Head of caudate nucleus (tissue), 42 donors: ENCODE data around the gene THSD4.

Experiments
- DNase-seq, 42 donors: peaks; one replicate each; pipeline versions ENCODE4 v3.0.0 to v3.0.0-alpha.2; 2020 to 2021; ENCODE audit warnings: mixed read lengths in 7 of 42
- intact Hi-C: fragments of 100-400 bp; cut with DNase I; formaldehyde crosslinking; loops from one replicate; pipeline ENCODE4 v1.15.0; 2022

Gene THSD4

DNA sequence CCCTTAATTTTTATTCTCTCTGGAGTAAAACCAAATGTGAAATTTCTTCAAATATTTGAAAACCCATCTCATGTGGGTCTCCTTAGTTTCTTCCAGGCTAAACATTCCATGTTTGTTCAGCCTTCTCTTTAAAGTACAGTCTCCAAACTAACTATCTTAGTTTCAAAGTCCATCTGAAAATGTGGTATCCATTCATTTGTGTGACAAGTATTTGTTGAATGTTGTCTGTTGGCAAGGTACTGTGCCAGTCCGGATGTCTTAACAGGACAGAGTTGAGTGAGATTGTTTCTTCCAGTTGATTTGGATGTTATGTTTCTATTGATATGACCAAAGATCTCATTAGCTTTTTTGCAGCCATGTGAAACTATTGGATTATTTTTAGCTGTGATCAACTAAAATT, 347.4 kb downstream of the THSD4 start:
- intact Hi-C loops, result no loop called here
- no peak for DNase-seq

- intact Hi-C loops, result no loop called here
- DNase-seq, result no peak
Measured at GRCh38 chr15:71463156-71463665, 347.9 kb downstream of the THSD4 start.

- DNase-seq, result peak in 10 of 42 donors; percentile 11 to 68 (median 34)
- intact Hi-C loops, result no loop called here
Measured at GRCh38 chr15:71465131-71465955, 350.1 kb downstream of the THSD4 start.

DNA sequence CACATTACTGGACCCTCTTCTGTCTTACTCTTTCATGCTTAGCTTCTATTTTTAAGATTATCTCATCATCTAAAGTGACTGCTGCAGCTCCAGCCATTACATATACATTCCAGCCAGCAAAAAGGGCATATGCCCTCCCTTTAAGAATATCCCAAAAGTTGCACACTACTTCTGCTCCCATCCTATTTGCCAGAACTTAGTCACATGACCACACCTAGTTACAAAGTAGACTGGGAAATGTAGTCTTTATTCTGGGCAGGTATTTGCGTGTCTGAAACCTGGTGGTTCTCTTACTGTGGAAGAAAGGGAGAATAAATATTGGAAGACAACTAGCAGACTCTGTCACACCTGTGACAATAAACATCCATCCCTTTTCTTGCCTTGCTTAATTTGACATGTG, 353.4 kb downstream of the THSD4 start:
- intact Hi-C loops, result no loop called here
- no peak for DNase-seq

DNA sequence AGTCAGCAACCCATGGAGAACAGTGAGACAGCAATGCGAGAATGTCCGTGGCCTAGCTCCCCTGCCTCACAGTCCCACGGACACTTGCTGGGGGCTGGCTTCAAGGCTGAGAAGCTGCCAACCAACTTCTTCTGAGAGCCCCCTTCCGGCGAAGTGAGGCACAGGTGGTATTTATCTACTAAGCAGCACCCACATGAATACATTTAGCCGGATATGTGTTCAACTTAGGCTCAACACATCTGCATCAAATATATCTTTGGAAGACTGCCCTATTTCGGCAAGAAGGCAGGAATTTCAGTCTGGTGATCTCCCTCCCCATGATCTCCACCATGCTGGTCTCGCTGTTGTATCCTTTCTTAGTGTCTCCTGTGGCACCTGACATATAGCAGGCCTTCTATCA, 354.1 kb downstream of the THSD4 start:
- DNase-seq, result no peak
- intact Hi-C loops, result no loop called here

DNA sequence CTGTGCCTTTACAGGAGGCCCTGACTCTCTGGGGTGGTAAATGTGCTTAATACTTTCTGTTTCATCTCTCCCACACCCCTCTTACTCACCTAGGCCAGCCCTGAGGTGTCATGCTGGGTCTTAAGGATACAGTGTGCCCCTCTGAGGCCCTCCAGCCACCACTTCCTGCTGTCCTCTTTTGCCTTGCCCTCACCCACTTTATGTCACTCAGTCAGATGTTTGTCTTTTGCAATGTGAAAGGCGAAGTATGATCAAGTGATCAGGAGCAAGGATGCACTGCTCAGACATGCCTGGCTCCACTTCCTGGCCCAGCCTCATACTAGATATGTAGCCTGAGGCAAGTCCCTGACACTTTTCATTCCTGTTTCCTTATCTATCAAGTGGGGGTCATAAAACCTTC, 356.1 kb downstream of the THSD4 start:
- intact Hi-C loops, result no loop called here
- no peak for DNase-seq

- intact Hi-C loops, result no loop called here
- DNase-seq, result peak in 8 of 42 donors; percentile 22 to 66 (median 41)
Measured at GRCh38 chr15:71472566-71472965, 357.3 kb downstream of the THSD4 start.

GRCh38 chr15:71473751-71474150, 358.5 kb downstream of the THSD4 start:
- DNase-seq, result no peak
- intact Hi-C loops, result no loop called here

DNA sequence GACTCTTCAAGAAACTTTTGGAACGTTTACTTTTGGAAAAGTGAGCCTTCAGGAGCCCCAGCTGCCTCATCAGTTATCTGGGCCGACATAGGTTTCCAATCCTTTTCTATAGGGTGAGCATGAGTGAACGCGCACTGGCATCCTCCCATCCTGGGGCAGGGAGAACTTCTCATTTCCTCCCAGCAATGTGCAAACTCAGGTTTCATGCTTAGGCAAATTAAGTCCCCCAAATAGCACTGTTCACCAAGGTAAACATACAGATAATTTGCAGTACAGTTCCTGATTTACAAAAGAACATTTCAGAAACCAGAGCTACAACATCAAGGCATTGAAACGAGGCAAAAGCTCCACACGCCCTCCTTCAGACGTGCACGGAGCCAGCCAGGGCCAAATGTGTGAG, 361.6 kb downstream of the THSD4 start:
- intact Hi-C loops, result no loop called here
- DNase-seq, result no peak

GRCh38 chr15:71480556-71480955, 365.3 kb downstream of the THSD4 start:
- DNase-seq, result no peak
- intact Hi-C loops, result no loop called here

DNA sequence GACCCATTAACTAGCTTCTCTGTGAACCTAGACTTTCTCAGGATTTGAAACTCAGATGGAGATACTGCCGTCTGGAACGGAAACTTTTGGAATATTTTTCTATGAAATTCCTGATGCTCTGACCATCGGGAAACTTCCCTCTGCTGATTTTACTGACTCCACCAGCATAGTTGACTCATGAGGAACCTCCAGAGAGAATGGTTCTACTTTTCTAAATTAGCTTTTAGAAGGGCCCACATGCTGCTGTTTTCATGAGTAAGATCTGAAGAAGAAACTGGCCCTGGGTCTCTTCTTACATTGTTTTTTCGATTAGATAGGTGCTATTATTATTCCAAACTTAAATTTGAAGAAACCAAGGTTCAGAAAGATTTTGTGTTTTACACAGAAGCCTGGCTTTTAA, 368.8 kb downstream of the THSD4 start:
- no peak for DNase-seq
- intact Hi-C loops, result no loop called here

DNA sequence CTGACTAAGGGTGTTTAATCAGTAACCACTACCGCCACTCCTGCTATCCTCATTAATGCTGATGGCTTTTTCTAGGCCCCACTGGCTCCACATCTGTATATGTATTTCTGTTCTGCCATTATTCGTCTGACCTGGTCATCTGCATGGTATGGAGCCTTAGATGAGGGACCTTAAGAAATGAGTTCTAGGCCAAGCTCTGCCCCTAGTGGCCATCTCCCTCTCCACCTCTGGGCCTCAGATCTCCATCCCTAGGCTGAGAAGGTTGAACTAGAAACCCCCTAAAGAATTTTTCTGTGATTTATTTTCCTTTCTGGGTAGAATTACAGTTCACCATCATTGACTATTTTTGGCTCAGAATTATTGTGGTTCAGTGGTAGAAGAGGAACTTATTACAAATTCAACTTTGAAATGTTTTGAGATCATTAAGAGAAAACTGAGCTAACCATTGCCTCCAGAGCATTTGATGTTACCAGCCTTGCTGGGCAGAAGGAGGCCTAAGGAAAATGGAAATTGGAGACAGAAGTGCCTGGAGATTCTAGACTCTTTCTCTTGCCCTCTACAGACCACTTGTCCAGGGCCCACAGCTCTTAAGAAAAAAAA, 369.9 kb downstream of the THSD4 start:
- intact Hi-C loops, result no loop called here
- DNase-seq, result no peak

DNA sequence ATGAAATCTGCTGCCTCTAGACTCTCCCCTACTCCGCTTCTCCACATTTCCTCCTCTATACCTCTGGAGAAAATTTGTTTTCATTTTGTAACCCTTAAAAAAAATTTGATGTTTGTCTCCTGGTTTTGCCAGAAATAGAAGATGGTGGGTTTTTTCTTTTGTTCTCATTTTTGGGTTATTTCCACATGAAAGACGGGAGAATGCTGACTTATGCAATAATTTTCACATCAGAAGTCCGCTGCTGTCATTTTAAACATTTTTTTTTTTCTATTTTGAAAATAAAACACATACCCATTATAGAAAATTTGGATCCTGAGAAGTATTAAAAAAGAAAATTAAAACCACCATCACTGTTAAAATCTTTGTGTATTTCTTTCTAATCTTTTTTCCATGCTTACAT, 374.3 kb downstream of the THSD4 start:
- intact Hi-C loops, result no loop called here
- no peak for DNase-seq

DNA sequence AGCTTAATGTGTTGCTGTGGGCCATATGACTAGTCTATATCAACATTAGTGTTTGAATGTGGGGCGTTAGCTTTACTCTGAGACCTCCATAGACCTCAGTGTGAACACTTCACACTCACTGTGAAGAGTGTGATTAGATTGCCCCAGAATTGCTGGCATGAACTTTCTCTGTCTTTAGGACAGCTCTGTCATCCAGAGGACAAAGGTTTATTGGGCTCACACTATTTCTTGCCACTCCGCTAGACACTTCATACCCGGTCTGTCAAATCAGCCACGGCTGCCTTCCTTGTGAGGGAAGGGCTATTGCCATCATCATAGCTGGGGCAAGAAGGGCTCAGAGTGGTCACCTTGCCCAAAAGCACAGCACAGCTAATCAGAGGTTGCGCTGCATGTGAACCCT, 378.3 kb downstream of the THSD4 start:
- intact Hi-C loops, result no loop called here
- no peak for DNase-seq

- peak in 1 of 42 donors; percentile 33 for DNase-seq
- intact Hi-C loops, result no loop called here
Measured at GRCh38 chr15:71494563-71495397, 379.5 kb downstream of the THSD4 start.

GRCh38 chr15:71495398-71495780, 380.1 kb downstream of the THSD4 start:
- no peak for DNase-seq
- intact Hi-C loops, result no loop called here

- DNase-seq, result peak in 1 of 42 donors; percentile 38
- intact Hi-C loops, result no loop called here
Measured at GRCh38 chr15:71496336-71496955, 381.2 kb downstream of the THSD4 start.

DNA sequence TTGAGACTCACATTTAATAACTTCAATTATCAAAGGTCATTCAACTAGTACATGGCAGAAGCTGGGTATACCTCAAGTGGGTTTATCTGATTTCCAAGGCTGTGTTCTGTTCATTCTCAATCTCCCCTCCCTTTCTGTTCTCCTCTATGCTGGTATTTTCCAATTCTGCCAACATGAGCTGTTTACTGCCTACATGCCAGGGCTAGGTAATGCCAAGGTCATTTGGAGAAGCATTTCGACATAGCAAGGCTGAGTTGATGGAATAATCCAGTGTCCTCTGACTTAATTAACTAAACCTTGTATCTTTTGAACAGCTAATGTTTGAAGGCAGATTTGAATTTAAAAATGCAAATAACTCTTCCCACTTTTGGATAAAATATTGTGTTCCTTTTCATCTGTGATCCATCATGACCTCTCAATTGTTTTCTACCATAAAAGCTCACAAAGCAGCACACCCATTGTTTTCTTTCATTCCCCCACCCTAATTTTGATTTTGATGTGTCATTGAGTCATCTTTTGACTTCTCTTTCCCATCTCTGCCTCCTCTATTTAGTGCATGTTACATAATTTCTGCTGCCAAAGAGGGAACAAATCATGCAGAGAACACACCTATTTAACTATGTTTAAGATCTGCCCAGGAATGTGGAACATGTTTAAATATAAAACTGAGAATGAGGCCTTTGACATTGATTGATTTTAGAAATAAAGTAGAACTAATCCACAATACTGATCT, 386.2 kb downstream of the THSD4 start:
- intact Hi-C loops, result no loop called here

DNA sequence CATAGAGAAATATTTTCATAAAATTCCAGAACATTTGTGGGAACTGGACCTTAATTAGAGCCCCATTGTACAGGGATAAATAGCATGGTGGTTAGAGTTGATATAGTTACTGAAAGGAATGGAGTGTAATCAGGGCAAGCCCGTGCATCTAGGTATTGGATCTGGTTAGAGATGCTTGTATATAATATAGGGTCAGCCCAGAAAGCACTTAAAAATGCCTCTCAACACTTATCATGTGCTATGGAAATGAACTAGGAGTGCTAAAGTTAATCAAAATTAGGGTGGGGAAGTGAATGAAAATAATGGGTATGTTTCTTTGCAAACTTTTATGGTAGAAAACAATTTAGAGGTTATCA, 386.8 kb downstream of the THSD4 start:
- no peak for DNase-seq
- intact Hi-C loops, result no loop called here

More for the DNA sequence above, 386.2 kb downstream of the THSD4 start:
- DNase-seq, result peak in 1 of 42 donors; percentile 22
